ENCODE data around the gene MUL1. TPM values are rescaled to one million over a fixed set of nuclear protein-coding genes. Genes with fewer than 3 reads are reported as not detected.

The MUL1 gene
- total and polyA plus RNA-seq, 9 of the 15 experiments (the other 6 are each of a cell fraction or from before 2014, with no cell fraction given), result 10.4 to 32.9 (median 19.3) TPM

DNA sequence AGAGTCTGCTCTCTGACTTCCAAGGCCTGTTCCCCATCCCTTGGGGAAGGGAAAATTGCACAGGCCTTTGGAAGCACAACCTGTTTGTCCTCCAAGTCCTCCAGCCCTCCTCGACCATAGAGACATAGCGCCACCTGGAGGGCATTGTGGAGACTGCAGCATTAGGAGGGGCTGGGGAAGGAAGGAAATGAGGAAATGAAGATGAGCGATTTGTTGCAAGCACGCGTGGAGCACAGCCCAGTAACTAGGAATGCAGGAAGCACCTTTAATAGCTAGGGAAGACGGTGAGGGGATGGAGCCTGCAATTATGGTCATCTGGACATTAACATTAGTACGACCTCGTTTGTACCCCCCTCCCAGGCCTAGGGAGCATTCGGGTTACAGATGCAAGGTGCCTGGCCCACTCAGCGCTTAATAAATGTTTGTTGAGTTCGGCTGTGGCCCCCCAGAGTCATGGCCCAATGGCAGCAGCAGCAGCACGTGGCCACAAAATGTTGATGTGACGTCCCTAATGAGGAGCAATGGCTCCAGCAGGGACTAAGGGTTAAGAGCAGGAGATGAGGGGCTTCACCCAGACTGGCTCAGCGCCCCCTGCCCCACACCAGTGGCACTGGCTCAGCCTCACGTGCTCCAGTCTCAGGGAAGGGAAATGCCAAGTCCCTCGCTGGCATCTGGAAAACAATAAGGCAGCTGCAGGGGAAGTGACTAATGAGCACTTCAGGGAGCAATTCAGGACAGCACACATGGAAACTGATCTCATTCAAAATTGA is 13.9 kb downstream of the MUL1 start (continued):
- TF ChIP-seq, protein P1, sequence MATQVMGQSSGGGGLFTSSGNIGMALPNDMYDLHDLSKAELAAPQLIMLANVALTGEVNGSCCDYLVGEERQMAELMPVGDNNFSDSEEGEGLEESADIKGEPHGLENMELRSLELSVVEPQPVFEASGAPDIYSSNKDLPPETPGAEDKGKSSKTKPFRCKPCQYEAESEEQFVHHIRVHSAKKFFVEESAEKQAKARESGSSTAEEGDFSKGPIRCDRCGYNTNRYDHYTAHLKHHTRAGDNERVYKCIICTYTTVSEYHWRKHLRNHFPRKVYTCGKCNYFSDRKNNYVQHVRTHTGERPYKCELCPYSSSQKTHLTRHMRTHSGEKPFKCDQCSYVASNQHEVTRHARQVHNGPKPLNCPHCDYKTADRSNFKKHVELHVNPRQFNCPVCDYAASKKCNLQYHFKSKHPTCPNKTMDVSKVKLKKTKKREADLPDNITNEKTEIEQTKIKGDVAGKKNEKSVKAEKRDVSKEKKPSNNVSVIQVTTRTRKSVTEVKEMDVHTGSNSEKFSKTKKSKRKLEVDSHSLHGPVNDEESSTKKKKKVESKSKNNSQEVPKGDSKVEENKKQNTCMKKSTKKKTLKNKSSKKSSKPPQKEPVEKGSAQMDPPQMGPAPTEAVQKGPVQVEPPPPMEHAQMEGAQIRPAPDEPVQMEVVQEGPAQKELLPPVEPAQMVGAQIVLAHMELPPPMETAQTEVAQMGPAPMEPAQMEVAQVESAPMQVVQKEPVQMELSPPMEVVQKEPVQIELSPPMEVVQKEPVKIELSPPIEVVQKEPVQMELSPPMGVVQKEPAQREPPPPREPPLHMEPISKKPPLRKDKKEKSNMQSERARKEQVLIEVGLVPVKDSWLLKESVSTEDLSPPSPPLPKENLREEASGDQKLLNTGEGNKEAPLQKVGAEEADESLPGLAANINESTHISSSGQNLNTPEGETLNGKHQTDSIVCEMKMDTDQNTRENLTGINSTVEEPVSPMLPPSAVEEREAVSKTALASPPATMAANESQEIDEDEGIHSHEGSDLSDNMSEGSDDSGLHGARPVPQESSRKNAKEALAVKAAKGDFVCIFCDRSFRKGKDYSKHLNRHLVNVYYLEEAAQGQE (IDR thresholded peaks at IDR 0.05; ENCODE audit: borderline replicate concordance), result peak; percentile 95
- TF ChIP-seq, protein P1 (CRISPR knock-in tag; IDR thresholded peaks at IDR 0.05; ENCODE audit: low read depth), result no peak
- TF ChIP-seq, protein P2, sequence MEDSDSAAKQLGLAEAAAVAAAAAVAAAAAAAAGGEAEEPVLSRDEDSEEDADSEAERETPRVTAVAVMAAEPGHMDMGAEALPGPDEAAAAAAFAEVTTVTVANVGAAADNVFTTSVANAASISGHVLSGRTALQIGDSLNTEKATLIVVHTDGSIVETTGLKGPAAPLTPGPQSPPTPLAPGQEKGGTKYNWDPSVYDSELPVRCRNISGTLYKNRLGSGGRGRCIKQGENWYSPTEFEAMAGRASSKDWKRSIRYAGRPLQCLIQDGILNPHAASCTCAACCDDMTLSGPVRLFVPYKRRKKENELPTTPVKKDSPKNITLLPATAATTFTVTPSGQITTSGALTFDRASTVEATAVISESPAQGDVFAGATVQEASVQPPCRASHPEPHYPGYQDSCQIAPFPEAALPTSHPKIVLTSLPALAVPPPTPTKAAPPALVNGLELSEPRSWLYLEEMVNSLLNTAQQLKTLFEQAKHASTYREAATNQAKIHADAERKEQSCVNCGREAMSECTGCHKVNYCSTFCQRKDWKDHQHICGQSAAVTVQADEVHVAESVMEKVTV (CRISPR knock-in tag; IDR thresholded peaks at IDR 0.05), result peak; percentile 98
- no peak for TF ChIP-seq RHOXF2B (CRISPR knock-in tag; conservative IDR thresholded peaks at IDR 0.05)
- peak; percentile 25; the same call in 1 of the 2 replicates for TF ChIP-seq HCFC1 (IDR thresholded peaks at IDR 0.05; ENCODE audit: low read depth, low read length)
- TF ChIP-seq ATF7 (IDR thresholded peaks at IDR 0.05), result peak; percentile 35; the same call in 1 of the 2 replicates
- TF ChIP-seq TFE3 (CRISPR knock-in tag; IDR thresholded peaks at IDR 0.05), result no peak
- peak; percentile 66 for TF ChIP-seq L3MBTL2 (IDR thresholded peaks at IDR 0.05)
- TF ChIP-seq ESRRA (IDR thresholded peaks at IDR 0.05; ENCODE audit: borderline replicate concordance, low read depth), result 0 out of 2 replicates have a peak, but pooled peaks have one; percentile 32
- peak; percentile 73 for TF ChIP-seq BHLHE40 (IDR thresholded peaks at IDR 0.05; ENCODE audit: low read length)
- TF ChIP-seq CXXC5 (CRISPR knock-in tag; IDR thresholded peaks at IDR 0.05), result peak; percentile 32; the same call in 1 of the 2 replicates
- peak; percentile 35; the same call in 1 of the 2 replicates for TF ChIP-seq SAFB (IDR thresholded peaks at IDR 0.05; ENCODE audit: borderline replicate concordance, low read depth, low read length)
- peak; percentile 96 for TF ChIP-seq SPI1 (IDR thresholded peaks at IDR 0.05; ENCODE audit: borderline replicate concordance, low read depth, low read length)
- TF ChIP-seq FOXK1 (CRISPR knock-in tag; IDR thresholded peaks at IDR 0.05; ENCODE audit: borderline replicate concordance), result peak; percentile 43; the same call in 1 of the 2 replicates
- 0 out of 2 replicates have a peak, but pooled peaks have one; percentile 34 for TF ChIP-seq SREBF1 (IDR thresholded peaks at IDR 0.05; ENCODE audit: borderline replicate concordance, low read depth, low read length)
- TF ChIP-seq ARID2 (IDR thresholded peaks at IDR 0.05), result peak; percentile 95
- peak; percentile 90 for TF ChIP-seq STAG1 (CRISPR knock-in tag; IDR thresholded peaks at IDR 0.05; ENCODE audit: borderline replicate concordance)
